ENCODE measurements around the gene SLC22A4.

Gene SLC22A4

DNA sequence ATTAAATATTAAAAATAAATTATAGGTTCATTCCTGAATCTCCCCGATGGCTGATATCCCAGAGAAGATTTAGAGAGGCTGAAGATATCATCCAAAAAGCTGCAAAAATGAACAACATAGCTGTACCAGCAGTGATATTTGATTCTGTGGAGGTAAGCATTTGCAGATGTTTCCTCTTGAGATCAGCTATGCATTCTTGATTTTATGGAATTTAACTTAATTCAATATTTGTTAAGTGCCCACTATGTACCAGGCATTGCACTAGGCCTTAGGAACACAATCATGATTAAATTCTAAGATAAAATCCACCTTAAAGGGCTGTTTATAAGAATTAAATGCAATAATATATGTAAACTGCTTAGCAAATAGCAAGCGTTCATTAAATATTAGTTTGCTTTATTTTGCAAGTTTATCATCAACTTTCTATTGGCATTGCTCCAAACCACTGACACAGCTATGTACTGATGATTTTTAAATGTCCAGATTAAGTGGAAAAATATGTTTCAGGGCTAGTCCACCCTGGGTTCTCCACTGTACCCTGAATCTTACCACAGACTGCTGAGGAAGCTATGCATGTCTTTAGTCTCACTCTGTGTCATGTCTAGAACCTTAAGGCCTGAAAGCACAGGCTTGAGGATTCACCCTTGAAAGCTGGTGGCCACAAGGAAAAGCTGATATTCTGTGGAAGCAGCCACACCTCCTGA lies 33.2 kb downstream of the SLC22A4 start:
- in situ Hi-C loops (cut with MboI; ENCODE audit: low sequenced_read_pairs) = no loop called here

DNA sequence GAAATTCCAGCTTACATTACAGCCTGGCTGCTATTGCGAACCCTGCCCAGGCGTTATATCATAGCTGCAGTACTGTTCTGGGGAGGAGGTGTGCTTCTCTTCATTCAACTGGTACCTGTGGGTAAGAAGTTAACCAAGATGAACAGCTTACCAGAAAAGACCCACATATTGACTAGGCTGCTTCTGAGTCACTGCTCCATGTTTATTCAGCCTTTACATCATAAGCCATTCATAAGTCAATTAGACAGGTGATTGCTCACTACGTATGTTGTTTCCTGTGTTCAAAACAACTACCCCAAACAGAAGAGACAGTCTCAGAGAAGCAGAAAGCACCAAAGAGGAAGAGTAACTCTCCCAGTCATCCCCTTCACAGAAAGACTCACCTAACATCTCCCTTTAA lies 40.6 kb downstream of the SLC22A4 start:
- in situ Hi-C loops (cut with MboI; ENCODE audit: low sequenced_read_pairs) = no loop called here

DNA sequence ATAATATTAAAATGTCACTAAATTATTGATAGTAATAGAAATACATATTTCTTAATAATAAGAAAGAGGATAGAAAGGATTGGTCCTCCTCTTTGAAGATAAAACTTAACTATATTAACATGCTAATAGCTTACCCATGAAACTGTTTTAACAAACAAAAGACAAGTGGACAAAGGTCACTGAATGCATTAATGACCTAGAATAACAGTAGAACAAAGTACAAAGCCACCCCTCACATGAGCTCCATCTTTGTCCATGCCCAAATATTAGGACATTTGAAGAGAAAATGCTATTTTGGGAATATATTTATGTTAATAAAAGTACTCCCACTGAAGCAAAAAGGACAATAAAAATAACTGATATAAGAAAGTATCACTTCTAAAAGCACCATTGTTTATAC lies 41.2 kb downstream of the SLC22A4 start:
- in situ Hi-C loops (cut with MboI; ENCODE audit: low sequenced_read_pairs) = no loop called here

DNA sequence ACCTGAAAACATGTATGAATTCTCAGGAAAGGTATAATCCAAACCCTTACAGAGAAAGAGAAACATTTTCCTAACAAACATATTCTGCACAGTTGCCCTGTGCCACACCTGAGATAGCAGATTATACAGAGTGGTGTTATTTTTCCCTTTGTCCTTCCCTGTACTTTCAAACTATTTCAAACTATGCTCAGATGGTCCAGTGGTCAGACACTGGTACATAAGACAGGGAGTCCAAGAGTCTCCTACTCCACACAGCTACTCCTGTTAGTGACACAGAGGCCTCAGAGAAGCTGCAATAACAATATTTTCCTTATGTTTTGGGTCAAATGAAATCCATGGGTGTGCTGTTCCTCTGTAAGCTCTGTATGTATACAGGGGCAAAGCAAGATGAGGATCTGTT lies 45.3 kb downstream of the SLC22A4 start:
- in situ Hi-C loops (cut with MboI; ENCODE audit: low sequenced_read_pairs) = no loop called here

DNA sequence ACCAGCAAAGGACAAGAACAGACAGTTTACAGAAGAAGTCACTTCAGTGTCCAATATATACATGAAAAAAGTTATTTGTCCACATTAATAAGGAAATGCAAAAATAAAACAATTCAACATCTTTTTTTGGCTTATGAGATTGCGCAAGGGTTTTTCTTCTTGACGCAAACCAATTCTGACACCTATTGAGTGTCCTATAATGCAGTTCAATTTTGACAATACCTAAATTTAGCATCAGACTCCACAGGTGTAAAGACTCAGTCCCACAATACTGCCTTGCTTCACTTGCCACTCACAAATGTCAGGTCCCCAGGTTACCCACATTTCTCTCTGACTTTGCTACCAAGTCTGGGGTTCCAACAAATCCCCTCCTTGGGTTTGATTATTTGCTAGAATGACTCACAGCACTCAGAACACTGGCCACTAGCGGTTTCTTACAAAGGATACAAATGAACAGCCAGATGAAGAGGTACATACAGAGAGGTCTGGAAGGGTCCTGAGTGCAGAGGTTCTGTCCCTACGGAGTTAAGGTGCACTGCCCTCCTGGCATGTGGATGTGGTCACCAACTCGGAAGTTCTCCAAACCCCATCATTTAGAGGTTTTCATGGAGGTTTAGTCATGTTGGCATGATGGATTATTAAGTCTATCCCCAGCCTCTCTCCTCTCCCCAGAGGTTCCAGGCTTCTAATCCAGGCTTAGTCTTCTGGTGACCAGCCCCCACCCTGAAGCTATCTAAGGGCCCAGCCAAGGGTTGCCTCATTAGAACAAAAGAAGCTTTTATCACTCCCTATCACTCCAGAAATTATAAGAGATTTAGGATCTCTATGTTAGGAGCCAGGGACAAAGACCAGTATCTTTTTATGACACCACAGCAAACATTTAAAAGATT lies 48.3 kb downstream of the SLC22A4 start:
- in situ Hi-C loops (cut with MboI; ENCODE audit: low sequenced_read_pairs) = no loop called here

DNA sequence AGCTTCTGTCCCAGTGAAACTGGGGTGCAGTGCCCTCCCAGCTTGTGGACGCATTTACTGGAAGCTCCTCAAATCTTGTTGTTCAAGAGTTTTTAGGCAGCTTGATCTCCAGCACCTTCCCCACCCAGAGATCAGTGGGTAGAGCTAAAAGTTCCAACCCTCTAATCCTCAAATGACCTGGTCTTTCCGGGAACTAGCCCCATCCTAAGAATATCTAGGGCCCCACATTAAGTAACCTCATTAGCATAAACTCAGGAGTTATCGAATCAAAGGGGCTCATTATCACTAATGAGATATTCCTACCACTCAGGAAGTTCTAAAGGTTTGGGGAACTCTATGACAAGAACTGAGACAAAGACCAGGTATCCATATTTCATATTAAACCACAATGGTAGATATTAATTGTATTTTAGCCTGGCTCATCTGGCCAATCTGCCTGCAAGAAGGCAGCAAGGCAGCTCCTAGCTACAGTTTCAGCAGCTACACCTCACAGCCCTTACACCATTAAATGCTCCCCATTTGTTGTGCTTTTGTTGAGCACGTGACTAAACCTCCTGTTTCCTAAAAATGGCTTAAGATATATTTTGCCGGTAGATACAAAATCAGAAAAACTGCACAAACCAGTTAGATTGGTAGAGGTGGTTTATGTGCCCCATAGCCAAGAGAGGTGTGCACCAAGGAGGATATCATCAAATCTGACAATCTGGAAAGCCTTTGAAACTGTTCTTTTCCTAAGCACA lies 50.8 kb downstream of the SLC22A4 start:
- in situ Hi-C loops (cut with MboI; ENCODE audit: low sequenced_read_pairs) = no loop called here

DNA sequence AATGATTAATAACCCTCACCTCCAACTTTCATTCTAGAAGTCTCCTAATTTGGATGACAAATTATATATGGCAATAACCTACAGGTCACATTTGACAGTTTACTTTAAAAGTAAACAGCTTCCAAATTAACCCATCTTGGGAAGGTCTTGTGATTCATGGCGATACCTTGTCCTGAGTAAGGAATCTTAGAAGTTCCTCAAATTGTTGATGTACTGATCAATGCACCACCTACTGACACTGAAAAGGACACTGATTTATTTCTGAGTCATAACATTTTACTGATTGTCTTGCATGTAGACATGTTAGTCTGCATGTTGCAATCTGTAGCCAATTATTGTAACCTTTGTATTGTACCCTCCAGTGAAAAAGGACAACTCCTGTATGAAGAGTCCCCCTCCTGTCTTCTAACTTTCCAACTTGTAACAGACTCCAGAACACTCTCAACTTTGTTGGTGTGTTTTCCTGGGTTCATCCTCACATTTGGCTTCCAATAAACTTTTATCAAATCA lies 59.3 kb downstream of the SLC22A4 start:
- in situ Hi-C loops (cut with MboI; ENCODE audit: low sequenced_read_pairs) = no loop called here

DNA sequence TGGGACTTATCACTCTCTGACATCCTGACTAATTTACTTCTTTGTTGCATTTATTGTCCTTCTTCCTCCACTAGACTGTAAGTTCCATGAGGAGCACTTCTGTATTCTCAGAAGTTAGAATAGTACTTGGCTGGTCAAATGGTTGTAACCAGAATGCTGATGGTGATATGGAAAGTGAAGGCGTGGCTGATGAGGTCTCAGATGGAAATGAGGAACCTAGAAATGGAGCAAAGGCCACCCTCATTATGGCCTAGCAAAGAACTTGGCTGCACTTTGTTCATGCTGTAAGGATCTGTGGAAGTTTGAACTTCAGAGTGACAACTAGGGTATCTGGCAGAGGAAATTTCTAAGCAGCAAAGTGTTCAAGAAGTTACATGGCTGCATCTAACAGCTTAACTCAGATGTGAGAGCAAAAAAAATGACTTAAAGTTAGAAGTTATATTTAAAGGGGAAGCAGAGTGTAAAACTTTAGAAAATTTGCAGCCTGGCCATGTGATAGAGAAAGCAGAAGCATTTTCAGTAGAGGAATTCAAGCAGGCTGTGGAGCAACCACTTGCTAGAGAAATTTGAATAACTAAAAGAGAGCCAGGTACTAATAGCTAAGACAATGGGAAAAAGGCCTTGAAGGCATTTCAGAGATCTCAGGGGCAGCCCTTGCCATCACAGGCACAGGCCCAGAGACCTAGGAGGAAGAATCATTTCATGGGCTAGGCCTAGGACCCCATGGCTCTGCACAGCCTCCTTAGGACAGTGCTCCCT lies 60.4 kb downstream of the SLC22A4 start:
- in situ Hi-C loops (cut with MboI; ENCODE audit: low sequenced_read_pairs) = no loop called here

DNA sequence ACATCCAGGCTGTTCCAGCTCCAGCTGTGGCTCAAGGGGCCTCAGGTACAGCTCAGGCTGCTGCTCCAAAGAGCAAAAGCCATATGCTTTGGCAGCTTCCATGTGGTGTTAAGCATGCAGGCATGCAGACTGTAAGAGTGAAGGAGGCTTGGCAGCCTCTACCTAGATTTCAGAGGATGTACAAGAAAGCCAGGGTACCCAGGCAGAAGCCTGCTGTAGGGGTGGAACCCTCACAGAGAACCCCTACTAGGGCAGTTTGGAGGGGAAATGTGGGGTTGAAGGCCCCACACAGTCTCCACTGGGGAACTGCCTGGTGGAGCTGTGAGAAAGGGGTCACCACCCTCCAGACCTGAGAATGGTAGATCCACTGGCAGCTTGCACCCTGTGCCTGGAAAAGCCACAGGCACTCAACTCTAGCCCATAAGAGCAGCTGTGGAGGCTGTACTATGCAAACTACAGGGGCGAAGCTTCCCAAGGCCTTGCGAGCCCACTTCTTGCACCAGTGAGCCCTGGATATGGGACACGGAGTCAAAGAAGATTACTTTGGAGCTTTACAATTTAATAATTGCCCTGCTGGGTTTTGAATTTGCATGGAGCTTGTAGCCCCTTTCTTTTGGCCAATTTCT lies 61.1 kb downstream of the SLC22A4 start:
- in situ Hi-C loops (cut with MboI; ENCODE audit: low sequenced_read_pairs) = no loop called here

DNA sequence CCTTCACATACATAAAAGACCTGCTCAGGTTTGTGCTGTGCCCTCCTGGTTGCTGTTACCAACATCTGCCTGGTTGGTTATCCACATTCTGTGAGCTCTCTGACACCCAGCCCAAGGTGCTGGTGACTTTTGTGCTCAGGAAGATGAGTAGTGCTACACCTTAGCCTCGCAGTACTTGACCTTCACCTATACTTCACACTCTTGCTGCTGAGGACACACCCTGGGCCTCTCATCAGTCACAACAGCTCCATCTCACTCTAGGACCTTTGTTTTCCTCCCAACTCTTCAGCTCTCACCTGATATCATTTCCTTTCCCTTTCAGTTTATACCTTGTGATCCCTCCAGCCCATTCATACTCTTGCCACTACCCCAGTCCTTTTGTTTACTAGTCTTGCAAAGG lies 64.6 kb downstream of the SLC22A4 start:
- in situ Hi-C loops (cut with MboI; ENCODE audit: low sequenced_read_pairs) = no loop called here

DNA sequence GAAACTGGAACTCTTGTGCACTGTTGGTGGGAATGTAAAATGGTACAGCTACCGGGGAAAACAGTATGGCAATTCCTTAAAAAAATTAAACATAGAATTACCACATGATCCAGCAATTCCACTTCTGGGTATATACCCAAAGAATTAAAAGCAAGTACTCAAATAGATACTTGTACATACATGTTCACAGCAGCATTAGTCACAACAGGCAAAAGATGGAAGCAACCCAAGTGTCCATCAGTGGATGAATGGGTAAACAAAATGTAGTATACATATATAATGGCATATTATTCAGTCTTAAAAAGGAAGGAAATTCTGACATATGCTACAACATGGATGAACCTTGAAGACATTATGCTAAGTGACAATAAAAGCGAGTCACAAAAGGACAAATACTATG lies 67.9 kb downstream of the SLC22A4 start:
- in situ Hi-C loops (cut with MboI; ENCODE audit: low sequenced_read_pairs) = no loop called here

DNA sequence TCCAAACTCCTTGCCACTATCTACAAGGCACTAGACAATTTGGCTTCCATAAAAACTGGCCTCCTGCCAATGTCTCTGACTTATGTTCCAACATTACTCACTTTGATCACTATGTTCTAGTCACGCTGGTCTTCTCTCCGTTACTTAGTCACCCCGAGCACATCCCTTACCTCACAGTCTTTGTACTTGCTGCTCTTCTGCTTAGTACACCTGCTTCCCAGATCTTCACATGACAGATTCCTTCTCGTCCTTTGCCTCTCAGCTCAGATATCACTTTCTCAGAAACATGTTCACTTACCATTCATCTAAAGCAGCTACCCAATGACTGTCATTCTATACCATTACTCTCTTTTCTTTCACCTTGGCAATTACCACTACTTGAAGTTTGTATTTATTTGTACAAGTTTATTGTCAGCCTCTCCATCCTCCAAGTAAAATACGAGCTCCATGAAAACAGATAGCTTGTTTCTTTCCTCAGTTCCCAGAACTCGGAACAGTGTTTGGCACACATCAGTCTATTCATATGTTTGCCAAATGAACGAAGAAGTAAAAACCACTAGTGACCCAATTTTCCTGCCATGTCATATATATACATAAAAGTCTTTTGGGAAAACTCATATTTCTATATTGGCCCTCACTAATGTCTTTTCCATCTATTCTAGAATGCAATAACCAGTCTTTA lies 69.4 kb downstream of the SLC22A4 start:
- in situ Hi-C loops (cut with MboI; ENCODE audit: low sequenced_read_pairs) = no loop called here

DNA sequence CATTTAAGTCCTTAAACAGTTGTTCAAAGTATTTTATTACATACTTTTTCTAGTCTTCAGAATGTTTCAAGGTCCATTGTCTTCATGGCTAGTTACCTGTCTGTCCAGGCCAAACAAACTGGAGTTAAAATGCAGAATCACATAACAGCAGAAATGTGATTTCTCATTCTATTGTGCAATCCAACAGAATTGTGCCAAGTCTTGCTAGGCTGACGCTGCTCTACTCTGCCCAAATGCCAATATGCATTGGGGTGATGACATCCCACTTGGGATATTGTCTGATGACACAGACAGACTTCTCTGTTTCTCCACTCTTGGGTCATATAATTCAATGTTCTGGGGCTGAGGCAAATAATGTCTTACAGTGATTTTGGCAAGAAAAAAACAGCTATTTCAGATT lies 70.1 kb downstream of the SLC22A4 start:
- in situ Hi-C loops (cut with MboI; ENCODE audit: low sequenced_read_pairs) = no loop called here

DNA sequence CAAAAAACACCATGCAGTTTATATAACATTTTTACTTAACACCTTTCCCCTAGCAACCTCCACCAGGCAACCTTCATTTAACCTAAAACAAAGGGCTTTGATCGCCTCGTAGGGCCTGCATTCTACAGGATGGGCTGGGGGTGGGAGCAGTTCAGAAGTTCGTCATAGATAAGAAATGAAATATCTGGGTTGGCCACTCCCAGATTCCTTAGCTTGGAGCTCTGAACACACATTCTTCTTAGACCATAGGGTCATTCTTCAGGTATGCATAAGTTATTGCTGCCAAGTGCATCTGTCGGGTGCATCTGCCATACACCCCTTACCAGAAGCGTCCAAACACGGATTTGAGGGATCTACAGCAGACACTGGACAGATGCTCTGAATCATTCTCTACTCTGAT lies 71.0 kb downstream of the SLC22A4 start:
- in situ Hi-C loops (cut with MboI; ENCODE audit: low sequenced_read_pairs) = no loop called here

DNA sequence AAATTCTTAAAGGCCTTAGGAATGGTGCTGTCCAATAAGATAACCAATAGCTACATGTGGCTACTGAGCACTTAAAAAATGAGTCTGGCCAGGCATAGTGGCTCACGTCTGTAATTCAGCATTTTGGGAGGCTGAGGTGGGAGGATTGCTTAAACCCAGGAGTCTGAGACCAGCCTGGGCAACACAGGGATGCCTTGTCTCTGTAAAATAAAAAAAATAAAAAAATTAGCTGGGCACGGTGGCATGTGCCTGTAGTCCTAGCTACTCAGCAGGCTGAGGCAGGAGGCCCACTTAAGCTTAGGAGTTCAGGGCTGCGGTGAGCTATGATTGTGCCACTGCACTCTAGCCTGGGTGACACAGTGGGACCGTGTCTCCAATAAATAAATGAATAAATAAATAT lies 74.0 kb downstream of the SLC22A4 start:
- in situ Hi-C loops (cut with MboI; ENCODE audit: low sequenced_read_pairs) = no loop called here

DNA sequence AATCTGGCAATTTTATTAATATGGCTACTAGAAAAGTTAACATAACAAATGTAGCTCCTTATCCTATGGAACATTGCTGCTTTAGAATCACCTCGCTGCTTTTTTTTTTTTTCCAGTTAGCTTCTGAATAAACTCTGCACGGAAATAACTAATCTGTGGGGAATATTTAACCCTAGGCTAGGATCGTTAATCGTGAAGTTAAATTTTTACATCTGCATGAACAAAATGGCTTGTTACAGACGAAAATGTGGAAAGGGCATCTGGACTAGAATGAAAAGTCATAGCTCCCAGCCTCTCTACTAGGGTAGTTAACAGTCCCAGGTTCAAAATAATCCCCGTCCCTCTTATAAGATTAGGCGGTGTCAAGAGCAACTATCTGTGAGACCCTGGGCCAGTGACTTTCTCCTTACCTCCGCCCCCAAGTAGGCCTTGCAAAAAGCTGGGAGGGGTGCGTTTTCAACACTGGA lies 74.8 kb downstream of the SLC22A4 start:
- in situ Hi-C loops (cut with MboI; ENCODE audit: low sequenced_read_pairs) = no loop called here

DNA sequence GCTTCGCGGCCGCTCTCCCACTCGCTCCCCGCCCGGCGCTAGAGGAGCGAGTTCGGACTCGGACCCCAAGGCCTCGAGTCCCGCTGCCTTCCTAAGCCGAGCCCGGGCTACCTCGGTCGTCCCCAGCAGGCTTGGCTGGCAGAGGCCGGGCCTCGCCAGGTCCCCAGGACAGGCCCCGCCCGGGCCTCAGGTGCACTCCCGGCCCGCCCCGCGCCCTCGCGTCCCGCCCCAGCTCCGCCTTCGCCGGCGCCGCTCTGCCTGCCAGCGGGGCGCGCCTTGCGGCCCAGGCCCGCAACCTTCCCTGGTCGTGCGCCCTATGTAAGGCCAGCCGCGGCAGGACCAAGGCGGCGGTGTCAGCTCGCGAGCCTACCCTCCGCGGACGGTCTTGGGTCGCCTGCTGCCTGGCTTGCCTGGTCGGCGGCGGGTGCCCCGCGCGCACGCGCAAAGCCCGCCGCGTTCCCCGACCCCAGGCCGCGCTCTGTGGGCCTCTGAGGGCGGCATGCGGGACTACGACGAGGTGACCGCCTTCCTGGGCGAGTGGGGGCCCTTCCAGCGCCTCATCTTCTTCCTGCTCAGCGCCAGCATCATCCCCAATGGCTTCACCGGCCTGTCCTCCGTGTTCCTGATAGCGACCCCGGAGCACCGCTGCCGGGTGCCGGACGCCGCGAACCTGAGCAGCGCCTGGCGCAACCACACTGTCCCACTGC lies 75.4 kb downstream of the SLC22A4 start, which contains the start of gene SLC22A5:
SLC22A5 (plus strand) TSS at position 237 of the 707 bp plus-strand sequence; CDS start at position 500, 263 bp downstream.
- in situ Hi-C loops (cut with MboI; ENCODE audit: low sequenced_read_pairs) = no loop called here

DNA sequence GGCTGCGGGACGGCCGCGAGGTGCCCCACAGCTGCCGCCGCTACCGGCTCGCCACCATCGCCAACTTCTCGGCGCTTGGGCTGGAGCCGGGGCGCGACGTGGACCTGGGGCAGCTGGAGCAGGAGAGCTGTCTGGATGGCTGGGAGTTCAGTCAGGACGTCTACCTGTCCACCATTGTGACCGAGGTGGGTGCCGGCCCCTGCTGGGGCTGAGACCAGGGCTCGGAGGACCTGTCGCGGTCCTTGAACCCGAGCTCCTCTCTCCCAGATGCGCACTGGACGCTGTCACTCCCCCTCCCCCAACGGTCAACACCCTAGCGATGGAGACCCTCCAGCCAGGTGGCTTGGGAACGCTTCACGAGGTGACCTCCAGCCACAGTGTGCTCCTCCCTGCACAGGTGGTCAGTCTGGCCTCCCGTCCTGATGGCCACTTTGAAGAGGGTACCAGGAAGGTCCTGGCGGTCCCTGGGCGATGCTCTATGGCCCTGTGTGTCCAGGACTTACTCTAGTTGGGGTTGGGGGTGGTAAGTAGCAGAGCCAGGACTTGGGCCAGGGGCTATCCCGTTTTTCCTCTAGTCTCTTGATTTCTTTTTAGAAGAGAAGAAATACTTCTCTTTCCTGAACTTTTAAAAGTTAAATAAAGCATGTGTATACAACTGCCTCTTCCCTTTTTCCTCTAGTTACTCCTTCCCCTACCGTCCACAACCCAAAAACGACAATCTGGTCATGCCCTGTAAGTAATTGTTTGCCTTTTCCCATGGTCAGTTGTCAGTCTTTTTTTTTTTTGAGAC lies 76.2 kb downstream of the SLC22A4 start:
- in situ Hi-C loops (cut with MboI; ENCODE audit: low sequenced_read_pairs) = no loop called here

Data from hTERT RPE-1 (cell line).